Measurements from ENCODE around the gene BRINP3. TPM values are rescaled to one million over a fixed set of nuclear protein-coding genes. Genes with fewer than 3 reads are reported as not detected.
A peak's percentile ranks its signal among the peaks of the same experiment; 100 is the strongest.

The BRINP3 gene
- total and polyA plus RNA-seq, 2 of the 13 experiments (the other 11 are each of a cell fraction or from before 2014, with no cell fraction given) = not detected

GRCh38 chr1:190084552-190084951, 393.1 kb downstream of the BRINP3 start (continued):
- TF ChIP-seq, protein P1, sequence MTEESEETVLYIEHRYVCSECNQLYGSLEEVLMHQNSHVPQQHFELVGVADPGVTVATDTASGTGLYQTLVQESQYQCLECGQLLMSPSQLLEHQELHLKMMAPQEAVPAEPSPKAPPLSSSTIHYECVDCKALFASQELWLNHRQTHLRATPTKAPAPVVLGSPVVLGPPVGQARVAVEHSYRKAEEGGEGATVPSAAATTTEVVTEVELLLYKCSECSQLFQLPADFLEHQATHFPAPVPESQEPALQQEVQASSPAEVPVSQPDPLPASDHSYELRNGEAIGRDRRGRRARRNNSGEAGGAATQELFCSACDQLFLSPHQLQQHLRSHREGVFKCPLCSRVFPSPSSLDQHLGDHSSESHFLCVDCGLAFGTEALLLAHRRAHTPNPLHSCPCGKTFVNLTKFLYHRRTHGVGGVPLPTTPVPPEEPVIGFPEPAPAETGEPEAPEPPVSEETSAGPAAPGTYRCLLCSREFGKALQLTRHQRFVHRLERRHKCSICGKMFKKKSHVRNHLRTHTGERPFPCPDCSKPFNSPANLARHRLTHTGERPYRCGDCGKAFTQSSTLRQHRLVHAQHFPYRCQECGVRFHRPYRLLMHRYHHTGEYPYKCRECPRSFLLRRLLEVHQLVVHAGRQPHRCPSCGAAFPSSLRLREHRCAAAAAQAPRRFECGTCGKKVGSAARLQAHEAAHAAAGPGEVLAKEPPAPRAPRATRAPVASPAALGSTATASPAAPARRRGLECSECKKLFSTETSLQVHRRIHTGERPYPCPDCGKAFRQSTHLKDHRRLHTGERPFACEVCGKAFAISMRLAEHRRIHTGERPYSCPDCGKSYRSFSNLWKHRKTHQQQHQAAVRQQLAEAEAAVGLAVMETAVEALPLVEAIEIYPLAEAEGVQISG (CRISPR knock-in tag; IDR thresholded peaks at IDR 0.05) = 0 out of 2 replicates have a peak, but pooled peaks have one; percentile 17
- TF ChIP-seq MTA3 (CRISPR knock-in tag; IDR thresholded peaks at IDR 0.05) (no peak), RXRB (CRISPR knock-in tag; IDR thresholded peaks at IDR 0.05; ENCODE audit: borderline replicate concordance) (no peak), SALL1 (CRISPR knock-in tag; IDR thresholded peaks at IDR 0.05) (no peak), CTCF (CRISPR knock-in tag; IDR thresholded peaks at IDR 0.05) (peak; percentile 55), ZNF296 (CRISPR knock-in tag; conservative IDR thresholded peaks at IDR 0.05) (no peak), STAG1 (CRISPR knock-in tag; IDR thresholded peaks at IDR 0.05) (peak; percentile 14; the same call in 1 of the 2 replicates)

- intact Hi-C loops (cut with micrococcal nuclease; ENCODE audit: unreplicated experiment) = no loop called here
- no peak for TF ChIP-seq ZNF30 (CRISPR knock-in tag; IDR thresholded peaks at IDR 0.05)
- TF ChIP-seq, protein P2, sequence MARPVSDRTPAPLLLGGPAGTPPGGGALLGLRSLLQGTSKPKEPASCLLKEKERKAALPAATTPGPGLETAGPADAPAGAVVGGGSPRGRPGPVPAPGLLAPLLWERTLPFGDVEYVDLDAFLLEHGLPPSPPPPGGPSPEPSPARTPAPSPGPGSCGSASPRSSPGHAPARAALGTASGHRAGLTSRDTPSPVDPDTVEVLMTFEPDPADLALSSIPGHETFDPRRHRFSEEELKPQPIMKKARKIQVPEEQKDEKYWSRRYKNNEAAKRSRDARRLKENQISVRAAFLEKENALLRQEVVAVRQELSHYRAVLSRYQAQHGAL (CRISPR knock-in tag; IDR thresholded peaks at IDR 0.05; ENCODE audit: not compliant biosample characterization) = no peak
- no peak for TF ChIP-seq ZNF782 (CRISPR knock-in tag; IDR thresholded peaks at IDR 0.05; ENCODE audit: borderline replicate concordance)
- TF ChIP-seq AHR (CRISPR knock-in tag; IDR thresholded peaks at IDR 0.05) = no peak
- TF ChIP-seq ERF (CRISPR knock-in tag; IDR thresholded peaks at IDR 0.05) = no peak
- TF ChIP-seq, protein P3, sequence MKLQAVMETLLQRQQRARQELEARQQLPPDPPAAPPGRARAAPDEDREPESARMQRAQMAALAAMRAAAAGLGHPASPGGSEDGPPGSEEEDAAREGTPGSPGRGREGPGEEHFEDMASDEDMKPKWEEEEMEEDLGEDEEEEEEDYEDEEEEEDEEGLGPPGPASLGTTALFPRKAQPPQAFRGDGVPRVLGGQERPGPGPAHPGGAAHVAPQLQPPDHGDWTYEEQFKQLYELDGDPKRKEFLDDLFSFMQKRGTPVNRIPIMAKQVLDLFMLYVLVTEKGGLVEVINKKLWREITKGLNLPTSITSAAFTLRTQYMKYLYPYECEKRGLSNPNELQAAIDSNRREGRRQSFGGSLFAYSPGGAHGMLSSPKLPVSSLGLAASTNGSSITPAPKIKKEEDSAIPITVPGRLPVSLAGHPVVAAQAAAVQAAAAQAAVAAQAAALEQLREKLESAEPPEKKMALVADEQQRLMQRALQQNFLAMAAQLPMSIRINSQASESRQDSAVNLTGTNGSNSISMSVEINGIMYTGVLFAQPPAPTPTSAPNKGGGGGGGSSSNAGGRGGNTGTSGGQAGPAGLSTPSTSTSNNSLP (IDR thresholded peaks at IDR 0.05; ENCODE audit: low read depth, low read length) = no peak
- TF ChIP-seq ZNF766 (CRISPR knock-in tag; IDR thresholded peaks at IDR 0.05; ENCODE audit: borderline replicate concordance) = no peak
- TF ChIP-seq, protein P4, sequence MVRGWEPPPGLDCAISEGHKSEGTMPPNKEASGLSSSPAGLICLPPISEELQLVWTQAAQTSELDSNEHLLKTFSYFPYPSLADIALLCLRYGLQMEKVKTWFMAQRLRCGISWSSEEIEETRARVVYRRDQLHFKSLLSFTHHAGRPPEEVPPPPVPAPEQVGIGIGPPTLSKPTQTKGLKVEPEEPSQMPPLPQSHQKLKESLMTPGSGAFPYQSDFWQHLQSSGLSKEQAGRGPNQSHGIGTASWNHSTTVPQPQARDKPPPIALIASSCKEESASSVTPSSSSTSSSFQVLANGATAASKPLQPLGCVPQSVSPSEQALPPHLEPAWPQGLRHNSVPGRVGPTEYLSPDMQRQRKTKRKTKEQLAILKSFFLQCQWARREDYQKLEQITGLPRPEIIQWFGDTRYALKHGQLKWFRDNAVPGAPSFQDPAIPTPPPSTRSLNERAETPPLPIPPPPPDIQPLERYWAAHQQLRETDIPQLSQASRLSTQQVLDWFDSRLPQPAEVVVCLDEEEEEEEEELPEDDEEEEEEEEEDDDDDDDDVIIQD (CRISPR knock-in tag; IDR thresholded peaks at IDR 0.05; ENCODE audit: low read depth) = no peak
Observed at GRCh38 chr1:190068304-190068703, 409.4 kb downstream of the BRINP3 start.

More at GRCh38 chr1:190068304-190068703, 409.4 kb downstream of the BRINP3 start:
- Histone ChIP-seq H3K27me3 (ENCODE audit: control insufficient read depth in 1 of 2, insufficient read depth in 2 of 2, low read length in 2 of 2) (no peaks in the 10 kb centered on the region), H4K20me1 (ENCODE audit: insufficient read depth, low read length) (no peaks in the 10 kb centered on the region), H3K9me3 (ENCODE audit: low read length) (no peaks in the 10 kb centered on the region), H2AFZ (ENCODE audit: low read length) (no peak overlapping the region), H3K27ac (ENCODE audit: extremely low read length, insufficient read depth, low read length) (no peak overlapping the region), H3K9ac (ENCODE audit: insufficient read depth, low read depth, low read length) (no peak overlapping the region), H3K79me2 (ENCODE audit: insufficient read depth, low read length) (no peaks in the 10 kb centered on the region), H3K4me1 (ENCODE audit: insufficient read depth, low read length) (no peaks in the 10 kb centered on the region), H3K36me3 (replicated peaks in 1 of 2; ENCODE audit: control insufficient read depth in 1 of 2, insufficient read depth in 2 of 2, low read length in 2 of 2) (no peaks in the 10 kb centered on the region), H3K4me2 (ENCODE audit: low read depth, low read length) (no peak overlapping the region), H3K4me3 (replicated peaks in 1 of 3; ENCODE audit: insufficient read depth in 1 of 3, low read depth in 2 of 3, low read length in 3 of 3) (no peak overlapping the region)
- FAIRE-seq (no peak), DNase-seq (ENCODE audit: low spot score) (no peak), ATAC-seq (no peak)
- ChIA-PET CTCF (ENCODE audit: low intra/inter-chr PET ratio, low total read pairs) (no interaction called here), POLR2A (no interaction called here)
- in situ Hi-C loops (cut with HindIII; ENCODE audit: extremely low pct_ligation_motif_present, low pct_unique_long_range_greater_than_20kb) = no loop called here
- no TSS peak for BruUV-seq (replicated peaks)
- 20% methylated on average over 2 of the region's 2 CpGs for WGBS (ENCODE audit: low lambda C conversion rate)
